Measurements from ENCODE around the gene FAM174C. TPM values are rescaled to one million over a fixed set of nuclear protein-coding genes. Genes with fewer than 3 reads are reported as not detected.
"Not testable (repeated sequence)": the region's sequence is repeated elsewhere in the genome, so short reads cannot be mapped to it uniquely, and the experiment has no call there.

FAM174C gene
- total and polyA plus RNA-seq, 2 donors: 29.2 to 62.2 TPM

- Histone ChIP-seq H3K4me3 (ENCODE audit: low read length in 2 of 2) (no peak overlapping the region), H3K36me3 (ENCODE audit: control insufficient read depth in 2 of 2, insufficient read depth in 2 of 2, low read length in 1 of 2) (no peaks in the 10 kb centered on the region), H3K4me1 (ENCODE audit: control insufficient read depth in 2 of 2, insufficient read depth in 2 of 2, low read length in 2 of 2) (no peaks in the 10 kb centered on the region), H3K9me3 (ENCODE audit: control insufficient read depth in 2 of 2, insufficient read depth in 1 of 2, low read length in 1 of 2) (no peaks in the 10 kb centered on the region), H3K27me3 (ENCODE audit: control insufficient read depth in 2 of 2, insufficient read depth in 1 of 2, low read length in 1 of 2) (peaks cover 20 to 70% of the 10 kb centered on the region in 2 donors), H3K27ac (ENCODE audit: low read depth in 1 of 2, low read length in 1 of 2) (no peak overlapping the region)
- 94% methylated on average over 24 of the region's 24 CpGs for WGBS
- DNase-seq (ENCODE audit: low read depth in 6 of 9, low spot score in 9 of 9): no peak
Observed at GRCh38 chr19:1296575-1297271, 21.4 kb downstream of the FAM174C start.

GRCh38 chr19:1298235-1298634 lies 22.9 kb downstream of the FAM174C start:
- Histone ChIP-seq H3K9me3 (ENCODE audit: control insufficient read depth in 2 of 2, insufficient read depth in 1 of 2, low read length in 1 of 2) (no peaks in the 10 kb centered on the region), H3K4me1 (ENCODE audit: control insufficient read depth in 2 of 2, insufficient read depth in 2 of 2, low read length in 2 of 2) (no peaks in the 10 kb centered on the region), H3K4me3 (ENCODE audit: low read length in 2 of 2) (no peak overlapping the region), H3K27ac (ENCODE audit: low read depth in 1 of 2, low read length in 1 of 2) (no peak overlapping the region), H3K27me3 (ENCODE audit: control insufficient read depth in 2 of 2, insufficient read depth in 1 of 2, low read length in 1 of 2) (peaks cover 14 to 69% of the 10 kb centered on the region in 2 donors), H3K36me3 (ENCODE audit: control insufficient read depth in 2 of 2, insufficient read depth in 2 of 2, low read length in 1 of 2) (no peaks in the 10 kb centered on the region)
- no peak for DNase-seq (ENCODE audit: low read depth in 6 of 9, low spot score in 9 of 9)
- 90% methylated on average over 8 of the region's 8 CpGs for WGBS

GRCh38 chr19:1299801-1300200 lies 24.5 kb downstream of the FAM174C start:
- peaks cover 5 to 64% of the 10 kb centered on the region in 2 donors for H3K27me3 ChIP-seq (ENCODE audit: control insufficient read depth in 2 of 2, insufficient read depth in 1 of 2, low read length in 1 of 2)
- no peaks in the 10 kb centered on the region for H3K9me3 ChIP-seq (ENCODE audit: control insufficient read depth in 2 of 2, insufficient read depth in 1 of 2, low read length in 1 of 2)
- H3K27ac ChIP-seq (ENCODE audit: low read depth in 1 of 2, low read length in 1 of 2): no peak overlapping the region
- no peaks in the 10 kb centered on the region for H3K4me1 ChIP-seq (ENCODE audit: control insufficient read depth in 2 of 2, insufficient read depth in 2 of 2, low read length in 2 of 2)
- no peaks in the 10 kb centered on the region for H3K36me3 ChIP-seq (ENCODE audit: control insufficient read depth in 2 of 2, insufficient read depth in 2 of 2, low read length in 1 of 2)
- 79% methylated on average over 34 of the region's 34 CpGs for WGBS
- H3K4me3 ChIP-seq (ENCODE audit: low read length in 2 of 2): no peak overlapping the region
- DNase-seq (ENCODE audit: low read depth in 6 of 9, low spot score in 9 of 9): no peak

GRCh38 chr19:1300744-1301490 lies 25.6 kb downstream of the FAM174C start:
- Histone ChIP-seq H3K4me3 (ENCODE audit: low read length in 2 of 2) (no peak overlapping the region), H3K36me3 (ENCODE audit: control insufficient read depth in 2 of 2, insufficient read depth in 2 of 2, low read length in 1 of 2) (no peaks in the 10 kb centered on the region), H3K9me3 (ENCODE audit: control insufficient read depth in 2 of 2, insufficient read depth in 1 of 2, low read length in 1 of 2) (no peaks in the 10 kb centered on the region), H3K27me3 (ENCODE audit: control insufficient read depth in 2 of 2, insufficient read depth in 1 of 2, low read length in 1 of 2) (peaks cover 3 to 54% of the 10 kb centered on the region in 2 donors), H3K4me1 (ENCODE audit: control insufficient read depth in 2 of 2, insufficient read depth in 2 of 2, low read length in 2 of 2) (no peaks in the 10 kb centered on the region), H3K27ac (ENCODE audit: low read depth in 1 of 2, low read length in 1 of 2) (no peak overlapping the region)
- no peak for DNase-seq (ENCODE audit: low read depth in 6 of 9, low spot score in 9 of 9)
- 92% methylated on average over 35 of the region's 35 CpGs for WGBS

- no peak for DNase-seq (ENCODE audit: low read depth in 6 of 9, low spot score in 9 of 9)
Observed at GRCh38 chr19:1302533-1303239, 27.4 kb downstream of the FAM174C start.

GRCh38 chr19:1304197-1304924 lies 29.0 kb downstream of the FAM174C start:
- Histone ChIP-seq H3K4me1 (ENCODE audit: control insufficient read depth in 2 of 2, insufficient read depth in 2 of 2, low read length in 2 of 2) (no peaks in the 10 kb centered on the region), H3K4me3 (ENCODE audit: low read length in 2 of 2) (no peak overlapping the region), H3K27me3 (ENCODE audit: control insufficient read depth in 2 of 2, insufficient read depth in 1 of 2, low read length in 1 of 2) (peaks cover 0 to 38% of the 10 kb centered on the region in 2 donors), H3K9me3 (ENCODE audit: control insufficient read depth in 2 of 2, insufficient read depth in 1 of 2, low read length in 1 of 2) (no peaks in the 10 kb centered on the region), H3K36me3 (ENCODE audit: control insufficient read depth in 2 of 2, insufficient read depth in 2 of 2, low read length in 1 of 2) (no peaks in the 10 kb centered on the region), H3K27ac (ENCODE audit: low read depth in 1 of 2, low read length in 1 of 2) (no peak overlapping the region)
- 92% methylated on average over 28 of the region's 28 CpGs for WGBS
- no peak for DNase-seq (ENCODE audit: low read depth in 6 of 9, low spot score in 9 of 9)

More at GRCh38 chr19:1302533-1303239, 27.4 kb downstream of the FAM174C start:
- H3K27ac ChIP-seq (ENCODE audit: low read depth in 1 of 2, low read length in 1 of 2): no peak overlapping the region
- H3K4me1 ChIP-seq (ENCODE audit: control insufficient read depth in 2 of 2, insufficient read depth in 2 of 2, low read length in 2 of 2): no peaks in the 10 kb centered on the region
- H3K36me3 ChIP-seq (ENCODE audit: control insufficient read depth in 2 of 2, insufficient read depth in 2 of 2, low read length in 1 of 2): no peaks in the 10 kb centered on the region
- no peaks in the 10 kb centered on the region for H3K9me3 ChIP-seq (ENCODE audit: control insufficient read depth in 2 of 2, insufficient read depth in 1 of 2, low read length in 1 of 2)
- H3K27me3 ChIP-seq (ENCODE audit: control insufficient read depth in 2 of 2, insufficient read depth in 1 of 2, low read length in 1 of 2): peaks cover 0 to 40% of the 10 kb centered on the region in 2 donors
- WGBS: 90% methylated on average over 36 of the region's 36 CpGs
- no peak overlapping the region for H3K4me3 ChIP-seq (ENCODE audit: low read length in 2 of 2)

GRCh38 chr19:1305354-1305753 lies 30.0 kb downstream of the FAM174C start:
- not testable (repeated sequence) for DNase-seq (ENCODE audit: low read depth in 6 of 9, low spot score in 9 of 9); H3K27ac ChIP-seq (ENCODE audit: low read depth in 1 of 2, low read length in 1 of 2); H3K9me3 ChIP-seq (ENCODE audit: control insufficient read depth in 2 of 2, insufficient read depth in 1 of 2, low read length in 1 of 2); H3K4me3 ChIP-seq (ENCODE audit: low read length in 2 of 2); H3K4me1 ChIP-seq (ENCODE audit: control insufficient read depth in 2 of 2, insufficient read depth in 2 of 2, low read length in 2 of 2); H3K36me3 ChIP-seq (ENCODE audit: control insufficient read depth in 2 of 2, insufficient read depth in 2 of 2, low read length in 1 of 2)
- H3K27me3 ChIP-seq (ENCODE audit: control insufficient read depth in 2 of 2, insufficient read depth in 1 of 2, low read length in 1 of 2): peaks cover 0 to 40% of the 10 kb centered on the region in 2 donors
- 92% methylated on average over 9 of the region's 9 CpGs for WGBS

GRCh38 chr19:1307320-1307719 lies 32.0 kb downstream of the FAM174C start:
- no peak overlapping the region for H3K4me3 ChIP-seq (ENCODE audit: low read length in 2 of 2)
- H3K9me3 ChIP-seq (ENCODE audit: control insufficient read depth in 2 of 2, insufficient read depth in 1 of 2, low read length in 1 of 2): no peaks in the 10 kb centered on the region
- H3K4me1 ChIP-seq (ENCODE audit: control insufficient read depth in 2 of 2, insufficient read depth in 2 of 2, low read length in 2 of 2): no peaks in the 10 kb centered on the region
- peaks cover 0 to 37% of the 10 kb centered on the region in 2 donors for H3K27me3 ChIP-seq (ENCODE audit: control insufficient read depth in 2 of 2, insufficient read depth in 1 of 2, low read length in 1 of 2)
- no peak for DNase-seq (ENCODE audit: low read depth in 6 of 9, low spot score in 9 of 9)
- no peak overlapping the region for H3K27ac ChIP-seq (ENCODE audit: low read depth in 1 of 2, low read length in 1 of 2)
- no peaks in the 10 kb centered on the region for H3K36me3 ChIP-seq (ENCODE audit: control insufficient read depth in 2 of 2, insufficient read depth in 2 of 2, low read length in 1 of 2)
- WGBS: 96% methylated on average over 38 of the region's 38 CpGs
